H9 (cell line): Measurements from ENCODE around the gene TM9SF2. TPM values are rescaled to one million over a fixed set of nuclear protein-coding genes. Genes with fewer than 3 reads are reported as not detected.

Source experiments
- DNase-seq: peaks from one replicate; pipeline ENCODE4 v3.0.0-alpha.2; 2017
- H2AFZ ChIP-seq: one replicate; pipeline ENCODE4 v1.6.1; 2013; ENCODE audit warnings: mild to moderate bottlenecking, low read length, control low read depth, moderate library complexity
- H2AK5ac ChIP-seq: 2 replicates; pipeline ENCODE4 v1.6.1; 2013; ENCODE audit warnings: low read length, control low read depth, mixed read lengths; ENCODE audit not compliant: insufficient read length
- H2BK120ac ChIP-seq: one replicate; pipeline ENCODE4 v1.6.1; 2013; ENCODE audit warnings: low read depth, mild to moderate bottlenecking, low read length, control low read depth, inconsistent platforms; ENCODE audit not compliant: poor library complexity, severe bottlenecking
- H2BK12ac ChIP-seq: 2 replicates; pipeline ENCODE4 v1.6.1; 2013; ENCODE audit warnings: low read length, control low read depth, mixed read lengths, low read depth; ENCODE audit not compliant: insufficient read length
- H2BK15ac ChIP-seq: 2 replicates; pipeline ENCODE4 v1.6.1; 2013; ENCODE audit warnings: low read depth, low read length, control low read depth
- H2BK20ac ChIP-seq: one replicate; pipeline ENCODE4 v1.6.1; 2013; ENCODE audit warnings: low read depth, mild to moderate bottlenecking, low read length, control low read depth, inconsistent platforms; ENCODE audit not compliant: poor library complexity, severe bottlenecking
- H2BK5ac ChIP-seq: 2 replicates; pipeline ENCODE4 v1.6.1; 2013; ENCODE audit warnings: low read length, control low read depth, mixed read lengths; ENCODE audit not compliant: insufficient read length
- H3K14ac ChIP-seq: 2 replicates; pipeline ENCODE4 v1.6.1; 2013; ENCODE audit warnings: low read length, control low read depth; ENCODE audit not compliant: insufficient read depth
- H3K18ac ChIP-seq: 2 replicates; pipeline ENCODE4 v1.6.1; 2013; ENCODE audit warnings: low read depth, mild to moderate bottlenecking, mixed read lengths, low read length, control low read depth; ENCODE audit not compliant: insufficient read length
- H3K23ac ChIP-seq: 2 replicates; pipeline ENCODE4 v1.6.1; 2013; ENCODE audit warnings: low read length, control low read depth, mixed read lengths, low read depth; ENCODE audit not compliant: insufficient read length
- H3K23me2 ChIP-seq: 2 replicates; pipeline ENCODE4 v1.6.1; 2013; ENCODE audit warnings: low read depth, mild to moderate bottlenecking, mixed read lengths, low read length, control low read depth; ENCODE audit not compliant: insufficient read length, poor library complexity, severe bottlenecking
- H3K27ac ChIP-seq: 2 replicates; pipeline ENCODE4 v1.5.1; 2013; ENCODE audit warnings: low read length, control low read depth, mixed read lengths, low read depth; ENCODE audit not compliant: insufficient read length
- H3K27me3 ChIP-seq: 2 replicates; pipeline ENCODE4 v1.6.1; 2013; ENCODE audit warnings: low read length, control low read depth, inconsistent platforms; ENCODE audit not compliant: insufficient read depth
- H3K4ac ChIP-seq: 2 replicates; pipeline ENCODE4 v1.6.1; 2013; ENCODE audit warnings: low read depth, mild to moderate bottlenecking, control low read depth, inconsistent platforms, low read length, moderate library complexity
- H3K4me1 ChIP-seq: 2 replicates; pipeline ENCODE4 v1.6.1; 2013; ENCODE audit warnings: low read length, control low read depth, inconsistent platforms; ENCODE audit not compliant: insufficient read depth
- H3K4me2 ChIP-seq: 2 replicates; pipeline ENCODE4 v1.6.1; 2013; ENCODE audit warnings: low read length, control low read depth, mixed read lengths; ENCODE audit not compliant: insufficient read length, insufficient read depth
- H3K56ac ChIP-seq: 2 replicates; pipeline ENCODE4 v1.6.1; 2013; ENCODE audit warnings: low read depth, mild to moderate bottlenecking, mixed read lengths, low read length, control low read depth; ENCODE audit not compliant: insufficient read length
- H3K79me1 ChIP-seq: 2 replicates; pipeline ENCODE4 v1.6.1; 2013; ENCODE audit warnings: low read depth, mild to moderate bottlenecking, moderate library complexity, low read length, control low read depth, inconsistent platforms; ENCODE audit not compliant: insufficient read depth, poor library complexity, severe bottlenecking
- H3K79me2 ChIP-seq: 2 replicates; pipeline ENCODE4 v1.6.1; 2013; ENCODE audit warnings: low read length, control low read depth, inconsistent platforms; ENCODE audit not compliant: insufficient read depth
- H3K9ac ChIP-seq: 2 replicates; pipeline ENCODE4 v1.6.1; 2013; ENCODE audit warnings: low read length, control low read depth, mixed read lengths; ENCODE audit not compliant: insufficient read length; ENCODE audit errors: extremely low read depth
- H3K9me3 ChIP-seq: one replicate; pipeline ENCODE4 v1.6.1; 2013; ENCODE audit warnings: low read depth, low read length, inconsistent platforms; ENCODE audit not compliant: control insufficient read depth
- H3T11ph ChIP-seq: one replicate; pipeline ENCODE4 v1.6.1; 2013; ENCODE audit warnings: mild to moderate bottlenecking, low read length, control low read depth, inconsistent platforms
- H4K20me1 ChIP-seq: one replicate; pipeline ENCODE4 v1.6.1; 2013; ENCODE audit not compliant: control insufficient read depth, insufficient read length, insufficient read depth
- H4K5ac ChIP-seq: 2 replicates; pipeline ENCODE4 v1.6.1; 2013; ENCODE audit warnings: low read depth, mild to moderate bottlenecking, mixed read lengths, low read length, control low read depth; ENCODE audit not compliant: insufficient read length
- H4K8ac ChIP-seq: replicated peaks from 2 replicates; pipeline ENCODE4 v1.6.1; 2013; ENCODE audit warnings: low read length, control low read depth, mixed read lengths, low read depth; ENCODE audit not compliant: insufficient read length
- H4K91ac ChIP-seq: 2 replicates; pipeline ENCODE4 v1.6.1; 2013; ENCODE audit warnings: low read depth, mild to moderate bottlenecking, moderate library complexity, mixed read lengths, low read length, control low read depth; ENCODE audit not compliant: insufficient read length
- H3K27ac Mint-ChIP-seq, 3 experiments: 2 replicates in 2 of 3; 3 replicates in 1 of 3; pipeline ENCODE4 v1.8.0; 2020 to 2021; ENCODE audit warnings: mixed read lengths in 3 of 3, mild to moderate bottlenecking in 1 of 3, moderate library complexity in 1 of 3
- H3K27me3 Mint-ChIP-seq: 2 replicates; pipeline ENCODE4 v1.8.0; 2021; ENCODE audit warnings: low read depth, mild to moderate bottlenecking, moderate library complexity, mixed read lengths
- H3K36me3 Mint-ChIP-seq, 3 experiments: 2 replicates in 2 of 3; 3 replicates in 1 of 3; pipeline ENCODE4 v1.8.0; 2020 to 2021; ENCODE audit warnings: low read depth in 3 of 3, mixed read lengths in 3 of 3; ENCODE audit not compliant: insufficient read depth in 1 of 3
- H3K4me1 Mint-ChIP-seq, 2 experiments: 2 replicates each; pipeline ENCODE4 v1.8.0; 2020; ENCODE audit warnings: mixed read lengths in 2 of 2
- H3K4me3 Mint-ChIP-seq, 2 experiments: 2 replicates in 1 of 2; 3 replicates in 1 of 2; pipeline ENCODE4 v1.8.0; 2020 to 2021; ENCODE audit warnings: mild to moderate bottlenecking in 2 of 2, mixed read lengths in 2 of 2, moderate library complexity in 1 of 2
- H3K9me3 Mint-ChIP-seq, 2 experiments: 2 replicates in 1 of 2; 3 replicates in 1 of 2; pipeline ENCODE4 v1.8.0; 2020; ENCODE audit warnings: mild to moderate bottlenecking in 2 of 2, mixed read lengths in 2 of 2, moderate library complexity in 1 of 2
- CTCF ChIP-seq: fragments of 200-600 bp; sonication (generic); conservative IDR thresholded peaks from 3 replicates; pipeline ENCODE4 v1.8.0; 2021; ENCODE audit warnings: antibody characterized with exemption, mild to moderate bottlenecking
- WGBS: extraction: QIAGEN DNeasy Blood & Tissue Kit; methylation state at CpG from one replicate; pipeline ENCODE4 v1.1.7; 2013; ENCODE audit warnings: missing lambda C conversion rate, low lambda C conversion rate, mixed read lengths; ENCODE audit not compliant: insufficient read length; ENCODE audit errors: extremely low coverage; 5-methylcytosine and 5-hydroxymethylcytosine counted together
- total RNA-seq: library from RNA; stranded (reverse); gene quantifications from 2 replicates; pipeline ENCODE4 v1.2.1, GENCODE V29; 2021

TM9SF2 gene
- total RNA-seq, 1 experiment from 2014 or later, result 86.1 TPM

DNA sequence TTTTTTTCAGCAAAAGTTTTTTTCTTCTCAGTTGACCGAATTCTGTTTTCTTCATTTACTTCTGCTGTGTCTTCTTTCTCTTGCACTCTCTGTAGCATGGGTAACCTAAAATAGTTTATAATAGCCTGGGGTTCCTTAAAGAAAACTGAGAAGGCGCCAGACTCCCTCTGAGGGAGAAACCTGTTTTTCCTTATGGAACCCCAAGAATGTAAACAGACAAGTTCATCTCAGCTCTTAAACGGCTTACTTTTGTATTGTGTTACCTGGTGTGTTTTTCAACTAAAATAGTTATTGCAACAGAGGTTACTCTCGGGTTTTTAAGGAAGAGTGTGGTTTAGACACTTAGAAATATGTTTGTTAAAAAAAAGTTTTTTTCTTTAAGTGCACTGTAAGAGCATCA, 23.8 kb upstream of the TM9SF2 start:
- no peaks in the 10 kb centered on the region for H3K27me3 ChIP-seq
- H3K4ac ChIP-seq, result no peak overlapping the region
- Mint-ChIP-seq H3K36me3 (no peaks in the 10 kb centered on the region), H3K4me3 (no peak overlapping the region), H3K27ac (peak overlapping the region in 1 of 3 experiments; percentile 97; a peak in 2 of 7 replicates), H3K4me1 (peaks cover 10 to 18% of the 10 kb centered on the region in 2 experiments), H3K27me3 (no peaks in the 10 kb centered on the region), H3K9me3 (peaks cover 0 to 7% of the 10 kb centered on the region in 2 experiments; a peak in 2 of 5 replicates)
- no peak overlapping the region for H2BK120ac ChIP-seq
- H2AFZ ChIP-seq, result no peak overlapping the region
- DNase-seq, result no peak
- WGBS, result no CpG with 5 or more reads among the region's 4 CpGs
- no peaks in the 10 kb centered on the region for H3K79me2 ChIP-seq
- no peak overlapping the region for H3K18ac ChIP-seq
- no peak overlapping the region for H3K4me2 ChIP-seq
- H3K4me1 ChIP-seq, result peaks cover 6% of the 10 kb centered on the region; the same call in 1 of the 2 replicates
- H3K14ac ChIP-seq, result no peak overlapping the region
- H2BK5ac ChIP-seq, result no peak overlapping the region
- H2BK15ac ChIP-seq, result no peak overlapping the region
- no peaks in the 10 kb centered on the region for H3K79me1 ChIP-seq
- H3K9ac ChIP-seq, result no peak overlapping the region
- H3K23ac ChIP-seq, result no peak overlapping the region
- TF ChIP-seq CTCF, result no peak
- no peak overlapping the region for H2BK20ac ChIP-seq
- H3K9me3 ChIP-seq, result no peaks in the 10 kb centered on the region
- no peak overlapping the region for H4K8ac ChIP-seq
- no peak overlapping the region for H3K56ac ChIP-seq
- H4K91ac ChIP-seq, result no peak overlapping the region
- no peak overlapping the region for H2BK12ac ChIP-seq
- no peak overlapping the region for H3T11ph ChIP-seq
- H4K5ac ChIP-seq, result no peak overlapping the region
- H4K20me1 ChIP-seq, result peaks cover 4% of the 10 kb centered on the region
- no peak overlapping the region for H3K27ac ChIP-seq
- no peaks in the 10 kb centered on the region for H3K23me2 ChIP-seq
- H2AK5ac ChIP-seq, result no peak overlapping the region
